Smooth muscle cell (in vitro differentiated cells): ENCODE data around the gene CIAO3. TPM values are rescaled to one million over a fixed set of nuclear protein-coding genes. Genes with fewer than 3 reads are reported as not detected.

ENCODE experiments used
- DNase-seq: peaks from one replicate; lab custom pipeline; 2025; ENCODE audit not compliant: unreplicated experiment; lab: John Stamatoyannopoulos, UW
- H2AFZ ChIP-seq: fragments of 200-600 bp; sonication (generic); 2 replicates; pipeline ENCODE4 v1.6.0; 2016; ENCODE audit warnings: antibody characterized with exemption, low read depth, mild to moderate bottlenecking
- H3F3A ChIP-seq: fragments of 200-600 bp; sonication (generic); 2 replicates; pipeline ENCODE4 v1.6.0; 2017; ENCODE audit warnings: antibody characterized with exemption, low read depth
- H3K27ac ChIP-seq: fragments of 200-600 bp; sonication (generic); 2 replicates; pipeline ENCODE4 v1.5.1; 2016; ENCODE audit warnings: low read depth, mild to moderate bottlenecking
- H3K27me3 ChIP-seq: fragments of 200-600 bp; sonication (generic); 2 replicates; pipeline ENCODE4 v1.6.1; 2016; ENCODE audit warnings: low read depth, mild to moderate bottlenecking
- H3K36me3 ChIP-seq: fragments of 200-600 bp; sonication (generic); 2 replicates; pipeline ENCODE4 v1.5.1; 2016; ENCODE audit warnings: low read depth
- H3K4me1 ChIP-seq: fragments of 200-600 bp; sonication (generic); 2 replicates; pipeline ENCODE4 v1.5.1; 2016; ENCODE audit warnings: low read depth
- H3K4me2 ChIP-seq: fragments of 200-600 bp; sonication (generic); 2 replicates; pipeline ENCODE4 v1.6.0; 2016; ENCODE audit warnings: mild to moderate bottlenecking
- H3K4me3 ChIP-seq: fragments of 200-600 bp; sonication (generic); 2 replicates; pipeline ENCODE4 v1.5.1; 2016; ENCODE audit warnings: mild to moderate bottlenecking
- H3K79me2 ChIP-seq: fragments of 200-600 bp; sonication (generic); 2 replicates; pipeline ENCODE4 v1.6.0; 2016; ENCODE audit warnings: low read depth, mild to moderate bottlenecking
- H3K9ac ChIP-seq: fragments of 200-600 bp; sonication (generic); 2 replicates; pipeline ENCODE4 v1.6.0; 2016; ENCODE audit warnings: low read depth
- H3K9me3 ChIP-seq: fragments of 200-600 bp; sonication (generic); replicated peaks from 2 replicates; pipeline ENCODE4 v1.5.1; 2016; ENCODE audit warnings: low read depth
- H4K20me1 ChIP-seq: fragments of 200-600 bp; sonication (generic); 2 replicates; pipeline ENCODE4 v1.6.0; 2016; ENCODE audit warnings: low read depth
- WGBS: methylation state at CpG from one replicate; pipeline ENCODE4 v1.1.7; 2016; ENCODE audit warnings: low lambda C conversion rate; 5-methylcytosine and 5-hydroxymethylcytosine counted together
- microRNA counts: library from miRNA; unstranded; fragments of <30 nt; microRNA quantifications from one replicate; lab custom pipeline; 2016
- microRNA-seq: library from miRNA; unstranded; fragments of <30 nt; microRNA quantifications from one replicate; pipeline ENCODE4, GENCODE V29; 2016; ENCODE audit warnings: borderline number of aligned reads
- polyA plus RNA-seq: library from polyadenylated mRNA; unstranded; fragments of >200 nt; fragmentation: Nextera tagmentation; extraction: Ambion mirVana; gene quantifications from 2 replicates; pipeline ENCODE4 v1.2.1, GENCODE V29; 2016
- small RNA-seq: library from RNA; depleted of rRNA; stranded (forward); fragments of <200 nt; gene quantifications from one replicate; pipeline ENCODE3, GENCODE V24; 2014
- total RNA-seq: library from RNA; depleted of rRNA; stranded (reverse); fragments of >200 nt; gene quantifications from 2 replicates; pipeline ENCODE4 v1.2.3, GENCODE V29; 2014
- TF ChIP-seq, protein P1 (sequence below): fragments of 200-600 bp; sonication (generic); IDR thresholded peaks from 2 replicates; pipeline ENCODE4 v1.5.1; 2017; ENCODE audit warnings: borderline replicate concordance, mild to moderate bottlenecking, antibody characterized with exemption; ENCODE audit not compliant: insufficient read depth, poor library complexity, severe bottlenecking

CIAO3 gene
- total and polyA plus RNA-seq, 2 experiments from 2014 or later: 19.7 to 39.6 TPM

DNA sequence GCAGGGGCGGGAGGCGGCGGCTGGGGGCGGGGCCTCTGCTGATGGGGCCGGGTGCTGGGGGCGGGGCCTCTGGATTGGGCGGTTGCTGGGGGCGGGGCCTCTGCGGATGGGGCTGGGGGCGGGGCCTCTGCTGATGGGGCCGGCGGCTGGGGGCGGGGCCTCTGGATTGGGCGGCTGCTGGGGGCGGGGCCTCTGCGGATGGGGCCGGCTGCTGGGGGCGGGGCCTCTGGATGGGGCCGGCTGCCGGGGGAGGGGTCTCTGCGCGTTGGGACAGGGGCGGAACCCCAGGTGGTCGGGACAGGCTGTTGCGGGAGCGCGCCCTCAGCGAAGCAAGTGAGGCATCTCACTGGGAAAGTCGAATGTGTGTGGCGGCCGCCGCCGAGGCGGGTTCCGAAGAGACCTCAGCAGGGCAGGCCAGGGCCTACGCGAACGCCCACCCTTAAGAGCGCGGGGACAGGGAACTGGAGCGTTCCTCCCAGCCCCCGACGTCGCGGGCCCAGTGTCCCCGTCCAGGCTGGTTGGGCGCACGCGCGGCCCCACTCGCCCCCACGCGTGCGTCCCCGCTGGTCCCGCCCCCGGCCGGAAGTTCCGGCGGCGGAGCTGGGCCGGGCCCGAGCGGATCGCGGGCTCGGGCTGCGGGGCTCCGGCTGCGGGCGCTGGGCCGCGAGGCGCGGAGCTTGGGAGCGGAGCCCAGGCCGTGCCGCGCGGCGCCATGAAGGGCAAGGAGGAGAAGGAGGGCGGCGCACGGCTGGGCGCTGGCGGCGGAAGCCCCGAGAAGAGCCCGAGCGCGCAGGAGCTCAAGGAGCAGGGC, 60.8 kb downstream of the CIAO3 start, which contains the start of gene STUB1:
Gene STUB1 (plus strand): TSS at position 597 of the 811 bp plus-strand sequence. CDS start 116 bp downstream, at position 713.
- Histone ChIP-seq H3K4me1 (peaks cover 22% of the 10 kb centered on the region), H3K4me2 (peak within 1 kb of the TSS; percentile 99), H3F3A (no peaks in the 10 kb centered on the region), H3K9me3 (no peaks in the 10 kb centered on the region), H3K4me3 (peak within 1 kb of the TSS; percentile 93), H3K27me3 (no peaks in the 10 kb centered on the region), H3K27ac (peak within 1 kb of the TSS; percentile 74), H2AFZ (no peak within 1 kb of the TSS), H3K79me2 (peaks cover 32% of the 10 kb centered on the region), H3K9ac (peak within 1 kb of the TSS; percentile 85), H4K20me1 (peaks cover 35% of the 10 kb centered on the region), H3K36me3 (no peaks in the 10 kb centered on the region)
- peak; percentile 95 for DNase-seq
- TF ChIP-seq, protein P1, sequence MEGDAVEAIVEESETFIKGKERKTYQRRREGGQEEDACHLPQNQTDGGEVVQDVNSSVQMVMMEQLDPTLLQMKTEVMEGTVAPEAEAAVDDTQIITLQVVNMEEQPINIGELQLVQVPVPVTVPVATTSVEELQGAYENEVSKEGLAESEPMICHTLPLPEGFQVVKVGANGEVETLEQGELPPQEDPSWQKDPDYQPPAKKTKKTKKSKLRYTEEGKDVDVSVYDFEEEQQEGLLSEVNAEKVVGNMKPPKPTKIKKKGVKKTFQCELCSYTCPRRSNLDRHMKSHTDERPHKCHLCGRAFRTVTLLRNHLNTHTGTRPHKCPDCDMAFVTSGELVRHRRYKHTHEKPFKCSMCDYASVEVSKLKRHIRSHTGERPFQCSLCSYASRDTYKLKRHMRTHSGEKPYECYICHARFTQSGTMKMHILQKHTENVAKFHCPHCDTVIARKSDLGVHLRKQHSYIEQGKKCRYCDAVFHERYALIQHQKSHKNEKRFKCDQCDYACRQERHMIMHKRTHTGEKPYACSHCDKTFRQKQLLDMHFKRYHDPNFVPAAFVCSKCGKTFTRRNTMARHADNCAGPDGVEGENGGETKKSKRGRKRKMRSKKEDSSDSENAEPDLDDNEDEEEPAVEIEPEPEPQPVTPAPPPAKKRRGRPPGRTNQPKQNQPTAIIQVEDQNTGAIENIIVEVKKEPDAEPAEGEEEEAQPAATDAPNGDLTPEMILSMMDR: no peak
- 1% methylated on average over 45 of the region's 91 CpGs for WGBS

MicroRNA genes within 50 kb of the gene (microRNA counts, 767-probe panel; counts per million panel counts)
- microRNA hsa-miR-662 (lab: Ali Mortazavi, UCI): 183 counts per million

Small RNA genes lying within 50 kb of the gene (microRNA-seq; reads per million reads assigned to microRNA genes)
- gene MIR662: not detected

Small RNA genes lying within 50 kb of the gene (small RNA-seq; reads per million reads assigned to genes)
- not detected for gene MIR662

Other genes starting within 250 kb of the CIAO3 start
- gene CAPN15, start 213.3 kb downstream of the CIAO3 start, total RNA-seq: 8.6 and 14.7 TPM in 2 replicates
- 18.7 and 23.6 TPM in 2 replicates for gene CAPN15, start 213.3 kb downstream of the CIAO3 start, polyA plus RNA-seq
- not detected in 2 replicates for gene PRR35, start 180.6 kb downstream of the CIAO3 start, total RNA-seq
- not detected in 2 replicates for gene PRR35, start 180.6 kb downstream of the CIAO3 start, polyA plus RNA-seq
- 0.18 and 0.63 TPM in 2 replicates for gene NHLRC4, start 174.0 kb downstream of the CIAO3 start, total RNA-seq
- gene NHLRC4, start 174.0 kb downstream of the CIAO3 start, polyA plus RNA-seq: 0.85 and 2.6 TPM in 2 replicates
- 21.0 and 30.1 TPM in 2 replicates for gene PIGQ, start 171.0 kb downstream of the CIAO3 start, total RNA-seq
- gene PIGQ, start 171.0 kb downstream of the CIAO3 start, polyA plus RNA-seq: 45.7 and 51.0 TPM in 2 replicates
- 14.7 and 21.2 TPM in 2 replicates for gene RAB40C, start 150.9 kb downstream of the CIAO3 start, total RNA-seq
- gene RAB40C, start 150.9 kb downstream of the CIAO3 start, polyA plus RNA-seq: 27.0 and 28.3 TPM in 2 replicates
- 1.5 TPM in 1 of 2 replicates, not detected in the other for gene WFIKKN1, start 110.0 kb downstream of the CIAO3 start, total RNA-seq
- gene WFIKKN1, start 110.0 kb downstream of the CIAO3 start, polyA plus RNA-seq: 0.77 and 0.83 TPM in 2 replicates
- 134 and 158 TPM in 2 replicates for gene METTL26, start 104.7 kb downstream of the CIAO3 start, total RNA-seq
- 227 and 238 TPM in 2 replicates for gene METTL26, start 104.7 kb downstream of the CIAO3 start, polyA plus RNA-seq
- 7.7 and 11.9 TPM in 2 replicates for gene MCRIP2, start 99.2 kb downstream of the CIAO3 start, total RNA-seq
- 34.7 and 45.8 TPM in 2 replicates for gene MCRIP2, start 99.2 kb downstream of the CIAO3 start, polyA plus RNA-seq
- gene WDR90, start 91.6 kb downstream of the CIAO3 start, total RNA-seq: 6.8 and 8.4 TPM in 2 replicates
- 10.4 and 24.6 TPM in 2 replicates for gene WDR90, start 91.6 kb downstream of the CIAO3 start, polyA plus RNA-seq
- gene RHOT2, start 72.9 kb downstream of the CIAO3 start, total RNA-seq: 41.4 and 44.5 TPM in 2 replicates
- gene RHOT2, start 72.9 kb downstream of the CIAO3 start, polyA plus RNA-seq: 148 and 152 TPM in 2 replicates
- gene RHBDL1, start 65.3 kb downstream of the CIAO3 start, total RNA-seq: 2.7 and 4.5 TPM in 2 replicates
- gene RHBDL1, start 65.3 kb downstream of the CIAO3 start, polyA plus RNA-seq: 2.6 and 3.7 TPM in 2 replicates
- gene STUB1, start 60.6 kb downstream of the CIAO3 start, total RNA-seq: 93.4 and 99.0 TPM in 2 replicates
- gene STUB1, start 60.6 kb downstream of the CIAO3 start, polyA plus RNA-seq: 196 and 212 TPM in 2 replicates
- gene JMJD8, start 56.7 kb downstream of the CIAO3 start, total RNA-seq: 42.9 and 47.9 TPM in 2 replicates
- 92.5 and 95.1 TPM in 2 replicates for gene JMJD8, start 56.7 kb downstream of the CIAO3 start, polyA plus RNA-seq
- gene WDR24, start 50.6 kb downstream of the CIAO3 start, total RNA-seq: 4.7 and 10.6 TPM in 2 replicates
- 19.3 and 22.2 TPM in 2 replicates for gene WDR24, start 50.6 kb downstream of the CIAO3 start, polyA plus RNA-seq
- 0.76 TPM in 1 of 2 replicates, not detected in the other for gene FBXL16, start 35.2 kb downstream of the CIAO3 start, total RNA-seq
- 0.17 TPM in 1 of 2 replicates, not detected in the other for gene FBXL16, start 35.2 kb downstream of the CIAO3 start, polyA plus RNA-seq
- gene METRN, start 25.9 kb downstream of the CIAO3 start, total RNA-seq: 30.6 and 39.6 TPM in 2 replicates
- 170 and 193 TPM in 2 replicates for gene METRN, start 25.9 kb downstream of the CIAO3 start, polyA plus RNA-seq
- gene ANTKMT, start 19.9 kb downstream of the CIAO3 start, total RNA-seq: 11.9 and 15.6 TPM in 2 replicates
- gene ANTKMT, start 19.9 kb downstream of the CIAO3 start, polyA plus RNA-seq: 39.8 and 40.9 TPM in 2 replicates
- gene CCDC78, start 14.6 kb downstream of the CIAO3 start, total RNA-seq: 2.8 TPM in 1 of 2 replicates, not detected in the other
- 3.4 and 4.7 TPM in 2 replicates for gene CCDC78, start 14.6 kb downstream of the CIAO3 start, polyA plus RNA-seq
- gene HAGHL, start 13.9 kb downstream of the CIAO3 start, total RNA-seq: 3.2 and 15.4 TPM in 2 replicates
- 23.1 and 24.6 TPM in 2 replicates for gene HAGHL, start 13.9 kb downstream of the CIAO3 start, polyA plus RNA-seq
- 0.18 and 3.7 TPM in 2 replicates for gene MSLN, start 19.7 kb upstream of the CIAO3 start, total RNA-seq
- 0.26 and 1.2 TPM in 2 replicates for gene MSLN, start 19.7 kb upstream of the CIAO3 start, polyA plus RNA-seq
- 7.8 and 20.8 TPM in 2 replicates for gene RPUSD1, start 47.4 kb upstream of the CIAO3 start, total RNA-seq
- gene RPUSD1, start 47.4 kb upstream of the CIAO3 start, polyA plus RNA-seq: 20.8 and 27.4 TPM in 2 replicates
- 11.4 and 27.2 TPM in 2 replicates for gene CHTF18, start 47.6 kb upstream of the CIAO3 start, total RNA-seq
- gene CHTF18, start 47.6 kb upstream of the CIAO3 start, polyA plus RNA-seq: 33.2 and 39.8 TPM in 2 replicates
- not detected in 2 replicates for gene GNG13, start 59.7 kb upstream of the CIAO3 start, total RNA-seq
- gene GNG13, start 59.7 kb upstream of the CIAO3 start, polyA plus RNA-seq: not detected in 2 replicates
- gene LMF1, start 230.0 kb upstream of the CIAO3 start, total RNA-seq: 17.1 and 25.3 TPM in 2 replicates
- gene LMF1, start 230.0 kb upstream of the CIAO3 start, polyA plus RNA-seq: 29.8 and 33.2 TPM in 2 replicates
- gene SOX8, start 240.8 kb upstream of the CIAO3 start, total RNA-seq: 1.8 and 4.2 TPM in 2 replicates
- 2.9 and 3.5 TPM in 2 replicates for gene SOX8, start 240.8 kb upstream of the CIAO3 start, polyA plus RNA-seq